IPS-NIHi11 (cell line): ENCODE data around the gene ITPK1.
"Not testable (repeated sequence)": the region's sequence is repeated elsewhere in the genome, so short reads cannot be mapped to it uniquely, and the experiment has no call there.

Experiments
- DNase-seq: peaks from one replicate; pipeline ENCODE4 v3.0.0; 2012; ENCODE audit warnings: mixed read lengths, low spot score

The ITPK1 gene

GRCh38 chr14:93128725-93129459, 13.2 kb upstream of the ITPK1 start:
- no peak for DNase-seq

GRCh38 chr14:93126111-93126510, 10.4 kb upstream of the ITPK1 start:
- no peak for DNase-seq

DNA sequence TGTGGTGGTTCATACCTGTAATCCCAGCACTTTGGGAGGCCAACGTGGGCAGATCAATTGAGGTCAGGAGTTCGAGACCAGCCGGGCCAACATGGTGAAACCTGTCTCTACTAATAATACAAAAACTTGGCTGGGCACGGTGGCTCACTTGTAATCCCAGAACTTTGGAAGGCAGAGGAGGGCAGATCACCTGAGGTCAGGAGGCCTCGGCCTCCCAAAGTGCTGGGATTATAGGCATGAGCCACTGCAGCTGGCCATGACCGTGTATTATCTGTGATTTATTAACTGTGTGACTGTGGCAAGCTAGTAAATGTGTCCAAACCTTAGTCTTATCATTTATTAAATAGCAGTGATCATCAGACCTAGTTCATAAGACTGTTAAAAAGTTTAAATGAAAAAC, 7.1 kb upstream of the ITPK1 start:
- no peak for DNase-seq

- DNase-seq, result no peak
Measured at GRCh38 chr14:93121030-93121834, 5.5 kb upstream of the ITPK1 start.

DNA sequence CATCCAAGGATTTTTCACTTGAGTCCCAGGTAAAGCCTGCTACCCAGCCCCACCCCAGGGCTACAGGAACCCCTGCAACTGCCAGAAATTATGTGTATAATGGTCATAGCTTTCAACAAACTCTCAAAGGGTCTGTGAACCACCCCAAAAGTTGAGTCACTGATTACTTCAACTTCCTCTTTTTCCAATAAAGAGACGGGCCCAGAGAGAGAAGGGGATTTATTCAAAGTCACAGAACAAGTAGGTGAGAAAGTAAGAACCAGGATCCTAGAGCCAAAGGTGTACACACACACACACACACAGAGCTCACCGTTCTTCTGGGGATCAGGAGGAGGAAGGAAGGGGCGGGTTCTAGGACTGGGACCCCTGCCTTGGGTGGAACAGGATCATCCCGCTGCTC, 4.8 kb upstream of the ITPK1 start:
- DNase-seq, result no peak

GRCh38 chr14:93116676-93117200, 1.0 kb upstream of the ITPK1 start:
- no peak for DNase-seq

GRCh38 chr14:93115069-93115820, 480 bp downstream of the ITPK1 start:
- DNase-seq, result peak; percentile 90

DNA sequence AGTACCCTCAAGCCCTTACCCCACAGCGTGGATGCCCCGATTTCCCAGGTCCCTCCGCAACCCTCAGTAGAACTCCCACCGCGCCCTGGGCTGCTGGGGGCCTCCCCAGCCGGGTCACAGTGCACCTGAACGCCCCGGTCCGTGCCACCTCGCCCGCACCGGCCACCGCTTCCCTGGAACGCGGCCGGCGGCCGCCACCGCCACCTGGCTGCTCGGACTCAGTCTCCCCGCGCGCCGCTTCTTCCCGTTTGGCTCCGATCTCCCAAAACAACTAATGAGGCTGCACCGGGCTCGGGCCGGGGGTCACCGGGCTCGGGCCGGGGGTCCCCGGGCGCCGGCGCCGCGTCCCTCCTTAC, 1.0 kb downstream of the ITPK1 start:
- peak; percentile 9 for DNase-seq

DNA sequence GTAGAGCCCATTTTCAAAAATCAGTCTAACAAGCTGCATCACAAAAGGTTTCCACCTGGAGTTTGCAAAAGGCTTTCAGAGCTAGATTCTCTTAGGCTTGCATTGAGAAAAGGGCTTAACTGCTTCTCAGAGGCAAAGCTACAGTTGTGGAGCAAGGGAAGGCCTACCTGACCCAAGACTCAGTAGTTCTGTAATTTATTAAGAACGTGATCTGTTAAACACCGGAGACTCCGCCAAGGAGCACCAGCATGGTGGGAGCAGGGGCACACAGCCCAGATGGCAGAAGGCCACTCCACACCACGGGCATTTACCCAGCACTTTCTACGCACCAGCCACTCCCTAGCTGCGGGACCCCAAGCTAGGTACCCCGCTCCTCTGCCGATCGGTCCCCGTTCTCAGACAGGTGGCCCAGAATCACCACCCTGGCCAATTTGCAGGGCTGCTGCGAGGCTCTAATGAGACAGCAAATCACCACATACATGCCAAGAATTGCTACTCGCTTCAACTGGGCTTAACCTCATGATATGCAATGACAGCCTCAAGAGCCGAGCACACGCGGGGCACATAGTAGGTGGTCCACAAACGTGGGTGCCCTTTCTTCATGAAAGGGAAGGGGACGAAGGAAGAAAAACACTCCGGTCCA, 1.5 kb downstream of the ITPK1 start:
- no peak for DNase-seq

GRCh38 chr14:93113678-93114067, 2.1 kb downstream of the ITPK1 start:
- no peak for DNase-seq

DNA sequence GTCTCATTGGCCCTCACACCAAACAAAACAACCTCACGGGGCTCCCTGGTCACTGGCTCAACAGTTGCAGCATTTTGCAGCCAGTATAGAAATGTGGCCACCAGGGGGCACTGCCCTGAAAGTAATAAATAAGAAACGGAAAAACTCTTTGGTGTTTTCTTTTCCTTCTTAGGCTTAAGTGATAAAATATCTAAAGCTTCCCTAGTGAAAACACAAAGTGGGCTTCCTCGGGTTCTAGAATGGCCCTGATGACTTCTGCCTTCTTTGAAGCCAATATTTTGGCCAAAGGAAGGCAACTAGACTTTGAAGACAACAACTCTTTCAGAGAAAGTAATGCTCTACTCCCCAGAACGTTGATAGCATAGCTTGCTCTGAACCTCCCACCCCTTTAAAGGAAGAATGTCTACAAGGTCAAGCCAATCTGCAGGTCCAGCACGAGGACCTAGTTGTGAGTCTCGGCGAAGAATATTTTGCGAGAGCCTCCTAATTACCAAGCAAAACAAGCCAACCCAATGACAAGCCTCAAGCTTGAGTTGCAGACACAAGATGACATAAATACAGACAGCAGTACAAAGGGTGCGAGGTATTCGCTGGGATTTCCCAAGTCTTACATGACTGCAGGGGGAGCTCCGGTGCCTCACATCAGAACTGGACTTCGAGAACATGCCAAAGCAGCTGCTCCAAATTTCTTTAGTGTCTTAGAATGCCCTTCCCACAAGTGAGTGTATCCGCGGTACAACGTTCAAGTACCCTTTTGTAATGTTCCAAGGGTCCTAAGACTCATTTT, 2.6 kb downstream of the ITPK1 start:
- DNase-seq, result peak; percentile 74

GRCh38 chr14:93111541-93111940, 4.2 kb downstream of the ITPK1 start:
- DNase-seq, result not testable (repeated sequence)

DNA sequence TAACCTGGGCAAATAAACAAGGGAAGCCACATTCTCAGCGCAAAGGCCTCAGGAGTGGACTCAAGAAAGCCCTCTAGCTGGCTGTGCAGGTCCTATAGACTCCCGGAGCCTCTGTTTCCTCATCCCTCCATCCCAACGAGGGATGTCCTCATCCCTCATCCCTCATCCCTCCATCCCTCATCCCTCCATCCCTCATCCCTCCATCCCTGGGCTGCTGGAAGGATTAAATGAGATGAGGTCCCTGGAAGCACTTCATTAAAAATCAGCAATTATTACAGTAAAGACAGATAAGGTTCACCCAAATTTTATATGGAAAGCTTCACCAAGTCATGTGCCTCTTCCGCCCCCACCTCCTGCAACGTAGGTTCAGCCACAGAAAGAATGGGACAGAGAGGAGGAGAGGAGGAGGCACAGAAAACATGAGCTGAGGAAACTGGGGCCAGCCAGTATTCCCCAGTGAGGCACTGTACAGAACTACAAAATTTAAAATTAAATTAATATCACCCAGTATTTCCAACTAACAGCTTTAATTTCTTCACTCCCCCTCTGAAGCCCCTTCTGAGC, 4.8 kb downstream of the ITPK1 start:
- DNase-seq, result no peak

DNA sequence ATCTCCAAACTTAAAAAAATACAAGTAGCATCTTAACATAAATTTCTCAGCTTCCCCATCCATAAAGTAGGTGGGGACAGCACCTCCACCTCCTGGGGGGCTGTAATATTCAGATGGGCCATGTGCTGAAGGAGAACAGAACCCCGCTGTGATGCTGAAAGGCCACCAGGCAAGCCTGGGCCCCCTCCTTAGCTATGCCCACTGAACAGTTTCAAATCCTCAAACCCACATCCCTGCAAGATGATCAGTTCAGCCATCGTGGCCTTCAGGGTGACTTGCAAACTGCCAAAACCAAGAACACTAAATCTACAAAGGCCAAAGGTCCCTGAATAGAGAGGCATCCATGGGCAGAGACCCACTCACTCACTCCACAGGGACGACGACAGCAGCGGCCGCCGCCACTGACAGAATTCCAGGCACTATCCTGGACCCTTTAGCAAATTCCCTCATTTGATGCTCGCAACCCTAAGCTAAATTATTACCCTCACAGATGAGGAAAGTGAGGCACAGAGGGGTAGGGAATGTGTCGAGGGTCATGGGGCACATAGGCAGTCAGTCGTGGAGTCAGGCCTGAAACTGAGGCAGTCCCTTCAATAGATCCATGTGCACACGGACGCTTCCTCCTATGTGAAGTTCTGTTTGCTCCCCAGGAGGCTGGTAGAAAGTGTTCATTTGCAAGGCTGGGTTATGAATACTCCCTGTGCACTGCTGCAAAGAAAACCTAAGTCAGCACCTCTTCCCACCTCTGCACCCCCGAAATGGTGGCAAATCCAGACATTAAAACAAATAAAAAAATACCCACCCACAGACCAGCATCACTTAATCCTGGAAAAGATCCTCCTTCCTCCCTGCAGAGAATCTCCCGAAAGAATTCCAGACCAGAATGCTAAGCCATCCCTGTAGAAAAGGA, 5.9 kb downstream of the ITPK1 start:
- no peak for DNase-seq

DNA sequence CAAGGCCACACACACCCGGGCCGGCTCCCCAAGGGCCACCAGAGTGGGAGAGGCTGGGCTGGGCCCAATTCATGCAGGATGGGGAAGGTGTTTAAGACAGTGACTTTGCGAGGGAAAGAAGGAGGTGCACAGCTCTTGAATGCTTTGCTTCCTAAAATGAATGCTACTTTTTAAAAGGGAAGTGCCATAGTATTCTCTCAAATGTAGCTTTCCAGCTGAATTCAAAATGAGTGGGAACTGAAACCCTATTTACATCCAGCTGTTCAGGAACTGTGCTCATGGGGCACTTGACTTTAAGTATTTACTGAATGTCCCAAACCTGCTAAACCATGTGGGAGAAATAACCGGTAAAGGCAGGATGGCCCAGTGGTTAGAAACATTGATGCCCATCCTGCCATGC, 7.6 kb downstream of the ITPK1 start:
- DNase-seq, result no peak

- no peak for DNase-seq
Measured at GRCh38 chr14:93107453-93107852, 8.3 kb downstream of the ITPK1 start.

GRCh38 chr14:93106541-93107156, 9.1 kb downstream of the ITPK1 start:
- no peak for DNase-seq

- not testable (repeated sequence) for DNase-seq
Measured at GRCh38 chr14:93105856-93106255, 9.9 kb downstream of the ITPK1 start.

GRCh38 chr14:93105362-93105761, 10.4 kb downstream of the ITPK1 start:
- no peak for DNase-seq
